HCT116 (cell line): ENCODE data around the gene SF3B1. TPM values are rescaled to one million over a fixed set of nuclear protein-coding genes. Genes with fewer than 3 reads are reported as not detected.
"Not testable (repeated sequence)": the region's sequence is repeated elsewhere in the genome, so short reads cannot be mapped to it uniquely, and the experiment has no call there.

ENCODE experiments used
- ATAC-seq: fragments of 200-7000 bp; cut with Tn5 transposase; 2 replicates; pipeline ENCODE4 v1.9.1; 2020; ENCODE audit warnings: mild to moderate bottlenecking, moderate library complexity
- BruUV-seq: library from RNA; stranded (reverse); fragments of 400-500 nt; replicated peaks from 2 replicates; lab custom pipeline; 2021; lab: Mats Ljungman, UMichigan
- CTCF ChIA-PET: fragments of 300-600 bp; sonication (Branson Sonifier 250); formaldehyde crosslinking; loops from one replicate; lab custom pipeline; 2021; ENCODE audit warnings: antibody characterized with exemption; lab: Charles Lee
- POLR2A ChIA-PET: fragments of 300-600, 350-600 bp; sonication (Branson Sonifier 250); formaldehyde crosslinking; loops from one replicate; lab custom pipeline; 2021; ENCODE audit warnings: antibody characterized with exemption; lab: Charles Lee
- RAD21 ChIA-PET, 2 experiments: fragments of 300-600 bp; sonication (Branson Sonifier 250); formaldehyde crosslinking; loops; one replicate each; lab custom pipeline; 2023; ENCODE audit warnings: low total read pairs in 2 of 2; ENCODE audit not compliant: uncharacterized antibody in 2 of 2, unreplicated experiment in 2 of 2, low non-redundant PET in 1 of 2; lab: Charles Lee
- DNase-seq: peaks from one replicate; pipeline ENCODE4 v3.0.0-alpha.2; 2010; ENCODE audit warnings: low read depth, low spot score
- H2AFZ ChIP-seq: fragments of 200-600 bp; shearing (Covaris generic), sonication (generic); 2 replicates; pipeline ENCODE4 v1.6.1; 2017; ENCODE audit warnings: low read depth, mixed run types, mixed read lengths, antibody characterized with exemption, low read length; ENCODE audit not compliant: poor library complexity, severe bottlenecking
- H3K27ac ChIP-seq: 2 replicates; pipeline ENCODE4 v1.5.1; 2012; ENCODE audit warnings: low read depth, low read length
- H3K27me3 ChIP-seq: fragments of 200-600 bp; sonication (generic); 2 replicates; pipeline ENCODE4 v1.6.1; 2016; ENCODE audit warnings: mixed run types, low read length, mixed read lengths; ENCODE audit not compliant: insufficient read depth
- H3K36me3 ChIP-seq, 2 experiments: fragments of 200-500 bp in 1 of 2; fragments of 200-600 bp in 1 of 2; sonication (Bioruptor generic) in 1 of 2; sonication (generic) in 1 of 2; 2 replicates each; pipeline versions ENCODE4 v1.5.1 to v1.6.1; 2014 to 2016; ENCODE audit warnings: low read length in 2 of 2, inconsistent platforms in 1 of 2, mixed read lengths in 1 of 2, mixed run types in 1 of 2; ENCODE audit not compliant: insufficient read depth in 2 of 2, control insufficient read depth in 1 of 2
- H3K4me1 ChIP-seq, 2 experiments: fragments of 200-600 bp in 1 of 2; sonication (generic) in 1 of 2; 2 replicates each; pipeline versions ENCODE4 v1.5.1 to v1.6.1; 2012 to 2017; ENCODE audit warnings: low read length in 2 of 2, inconsistent platforms in 1 of 2, mild to moderate bottlenecking in 1 of 2, mixed read lengths in 1 of 2, mixed run types in 1 of 2, moderate library complexity in 1 of 2; ENCODE audit not compliant: insufficient read depth in 2 of 2, control insufficient read depth in 1 of 2
- H3K4me2 ChIP-seq: fragments of 200-600 bp; sonication (generic); 2 replicates; pipeline ENCODE4 v1.6.1; 2017; ENCODE audit warnings: mixed run types, low read length, mixed read lengths
- H3K4me3 ChIP-seq, 2 experiments: fragments of 200-600 bp in 1 of 2; sonication (generic) in 1 of 2; replicated peaks in 1 of 2; 2 replicates each; pipeline ENCODE4 v1.5.1; 2011 to 2016; ENCODE audit warnings: low read length in 2 of 2, control low read depth in 1 of 2, low read depth in 1 of 2, mild to moderate bottlenecking in 1 of 2, mixed read lengths in 1 of 2, mixed run types in 1 of 2
- H3K79me2 ChIP-seq: fragments of 200-600 bp; sonication (generic); 2 replicates; pipeline ENCODE4 v1.6.1; 2017; ENCODE audit warnings: mild to moderate bottlenecking, mixed run types, low read length, moderate library complexity, mixed read lengths; ENCODE audit not compliant: insufficient read depth
- H3K9ac ChIP-seq: fragments of 200-600 bp; sonication (generic); 2 replicates; pipeline ENCODE4 v1.6.1; 2016; ENCODE audit warnings: low read length, mixed read lengths
- H3K9me2 ChIP-seq: fragments of 200-600 bp; sonication (generic), shearing (Covaris generic); 2 replicates; pipeline ENCODE4 v1.6.1; 2017; ENCODE audit warnings: mixed run types, mild to moderate bottlenecking, moderate library complexity; ENCODE audit not compliant: insufficient read depth
- H3K9me3 ChIP-seq, 2 experiments: fragments of 200-500 bp in 1 of 2; fragments of 200-600 bp in 1 of 2; sonication (Bioruptor generic) in 1 of 2; sonication (generic) in 1 of 2; 2 replicates each; pipeline ENCODE4 v1.6.1; 2014 to 2017; ENCODE audit warnings: low read length in 2 of 2, mixed read lengths in 2 of 2, inconsistent platforms in 1 of 2, low read depth in 1 of 2, mild to moderate bottlenecking in 1 of 2, mixed run types in 1 of 2, moderate library complexity in 1 of 2; ENCODE audit not compliant: control insufficient read depth in 1 of 2, insufficient read depth in 1 of 2
- H4K20me1 ChIP-seq: fragments of 200-600 bp; sonication (generic), shearing (Covaris generic); 2 replicates; pipeline ENCODE4 v1.6.1; 2017; ENCODE audit warnings: mixed run types, mild to moderate bottlenecking, moderate library complexity; ENCODE audit not compliant: insufficient read depth
- CEBPB ChIP-seq: IDR thresholded peaks from 2 replicates; pipeline ENCODE4 v1.6.1; 2012; ENCODE audit warnings: low read depth
- EZH2phosphoT487 ChIP-seq: fragments of 200-600 bp; IDR thresholded peaks from 2 replicates; pipeline ENCODE4 v1.6.1; 2018; ENCODE audit warnings: antibody characterized with exemption, borderline replicate concordance
- JUND ChIP-seq: IDR thresholded peaks from 2 replicates; pipeline ENCODE4 v1.6.1; 2012
- POLR2A ChIP-seq: IDR thresholded peaks from 2 replicates; pipeline ENCODE4 v1.7.0; 2011; ENCODE audit warnings: borderline replicate concordance; ENCODE audit not compliant: insufficient read depth, insufficient read length; ENCODE audit errors: extremely low read depth
- POLR2AphosphoS5 ChIP-seq: IDR thresholded peaks from 2 replicates; pipeline ENCODE4 v1.6.1; 2011; ENCODE audit warnings: mild to moderate bottlenecking, low read depth, low read length, moderate library complexity
- SP1 ChIP-seq: IDR thresholded peaks from 2 replicates; pipeline ENCODE4 v1.6.1; 2012; ENCODE audit warnings: low read depth
- TCF7L2 ChIP-seq: IDR thresholded peaks from 2 replicates; pipeline ENCODE4 v1.7.0; 2011; ENCODE audit warnings: borderline replicate concordance, inconsistent platforms; ENCODE audit not compliant: insufficient read depth, insufficient read length; ENCODE audit errors: extremely low read depth
- ZFX ChIP-seq: fragments of 450-650 bp; IDR thresholded peaks from 2 replicates; pipeline ENCODE4 v1.6.1; 2017
- intact Hi-C: fragments of 100-400 bp; cut with micrococcal nuclease; formaldehyde crosslinking; loops from 2 replicates; pipeline ENCODE4 v1.10.0; 2022
- total RNA-seq: library from RNA; stranded (reverse); gene quantifications from one replicate; pipeline ENCODE4 v1.2.1, GENCODE V29; 2021; ENCODE audit not compliant: unreplicated experiment
- TF ChIP-seq, protein P1 (sequence below): IDR thresholded peaks from 2 replicates; pipeline ENCODE4 v1.6.1; 2011; ENCODE audit warnings: mild to moderate bottlenecking, low read length, moderate library complexity; ENCODE audit not compliant: insufficient replicate concordance; ENCODE audit errors: extremely low read depth

Gene SF3B1
- total RNA-seq, 1 experiment from 2014 or later: 282 TPM

DNA sequence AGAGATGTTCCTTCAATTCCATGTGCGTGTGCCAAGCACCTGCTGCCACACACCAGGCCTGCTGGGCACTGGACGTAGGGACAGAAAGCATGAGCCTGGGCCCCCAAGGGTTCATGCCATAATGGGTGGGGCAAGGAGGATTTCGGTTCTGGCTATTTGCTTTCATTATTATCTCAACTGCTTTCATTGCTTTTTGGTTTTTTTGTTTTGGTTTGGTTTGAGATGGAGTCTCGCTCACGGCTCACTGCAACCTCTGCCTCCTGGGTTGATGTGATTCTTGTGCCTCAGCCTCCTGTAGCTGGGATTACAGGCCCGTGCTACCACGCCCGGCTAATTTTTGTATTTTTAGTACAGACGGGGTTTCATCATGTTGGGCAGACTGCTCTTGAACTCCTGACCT is 57.2 kb downstream of the SF3B1 start (continued):
- TF ChIP-seq ZFX (no peak), POLR2AphosphoS5 (no peak), TCF7L2 (no peak), EZH2phosphoT487 (no peak), CEBPB (no peak)

DNA sequence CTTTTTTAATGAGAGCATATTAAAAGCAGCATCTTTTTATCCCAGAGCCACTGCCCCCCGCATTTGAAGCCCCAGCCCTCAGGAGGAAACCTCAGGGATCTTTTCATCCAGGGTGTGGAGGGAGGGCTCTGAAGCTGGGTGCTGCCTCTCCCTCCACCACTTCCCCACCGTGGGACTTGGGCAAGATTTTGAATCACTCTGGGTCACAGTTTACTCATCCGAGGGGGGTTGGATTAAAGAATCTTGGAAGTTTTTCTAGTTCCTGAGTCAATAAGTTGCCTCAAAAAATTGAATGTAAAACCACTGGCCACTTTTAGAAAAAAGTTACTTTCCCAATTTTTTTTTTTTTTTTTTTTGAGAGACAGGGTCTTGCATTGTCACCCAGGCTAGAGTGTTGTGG is 62.2 kb downstream of the SF3B1 start:
- H3K4me3 ChIP-seq: no peak overlapping the region
- ChIA-PET CTCF (no interaction called here), POLR2A (no interaction called here), RAD21 (no interaction called here)
- no peak overlapping the region for H2AFZ ChIP-seq
- no peaks in the 10 kb centered on the region for H3K27me3 ChIP-seq
- no peaks in the 10 kb centered on the region for H3K9me2 ChIP-seq
- no peak overlapping the region for H3K4me2 ChIP-seq
- DNase-seq (no peak), ATAC-seq (no peak)
- H3K4me1 ChIP-seq: no peaks in the 10 kb centered on the region
- BruUV-seq: no TSS peak
- no peak for TF ChIP-seq JUND
- TF ChIP-seq POLR2A: no peak
- TF ChIP-seq SP1: no peak
- TF ChIP-seq TCF7L2: no peak
- no peak for TF ChIP-seq ZFX
- TF ChIP-seq EZH2phosphoT487: no peak
- TF ChIP-seq, protein P1, sequence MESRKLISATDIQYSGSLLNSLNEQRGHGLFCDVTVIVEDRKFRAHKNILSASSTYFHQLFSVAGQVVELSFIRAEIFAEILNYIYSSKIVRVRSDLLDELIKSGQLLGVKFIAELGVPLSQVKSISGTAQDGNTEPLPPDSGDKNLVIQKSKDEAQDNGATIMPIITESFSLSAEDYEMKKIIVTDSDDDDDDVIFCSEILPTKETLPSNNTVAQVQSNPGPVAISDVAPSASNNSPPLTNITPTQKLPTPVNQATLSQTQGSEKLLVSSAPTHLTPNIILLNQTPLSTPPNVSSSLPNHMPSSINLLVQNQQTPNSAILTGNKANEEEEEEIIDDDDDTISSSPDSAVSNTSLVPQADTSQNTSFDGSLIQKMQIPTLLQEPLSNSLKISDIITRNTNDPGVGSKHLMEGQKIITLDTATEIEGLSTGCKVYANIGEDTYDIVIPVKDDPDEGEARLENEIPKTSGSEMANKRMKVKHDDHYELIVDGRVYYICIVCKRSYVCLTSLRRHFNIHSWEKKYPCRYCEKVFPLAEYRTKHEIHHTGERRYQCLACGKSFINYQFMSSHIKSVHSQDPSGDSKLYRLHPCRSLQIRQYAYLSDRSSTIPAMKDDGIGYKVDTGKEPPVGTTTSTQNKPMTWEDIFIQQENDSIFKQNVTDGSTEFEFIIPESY: no peak
- H3K9ac ChIP-seq: no peak overlapping the region
- no peaks in the 10 kb centered on the region for H3K36me3 ChIP-seq
- H3K27ac ChIP-seq: no peak overlapping the region
- intact Hi-C loops: loop anchor here (10.0 kb wide), 2 partner anchors 618 to 1238 kb away; no protein-coding TSS in a partner anchor
- H3K79me2 ChIP-seq: no peaks in the 10 kb centered on the region
- no peaks in the 10 kb centered on the region for H3K9me3 ChIP-seq
- no peaks in the 10 kb centered on the region for H4K20me1 ChIP-seq

DNA sequence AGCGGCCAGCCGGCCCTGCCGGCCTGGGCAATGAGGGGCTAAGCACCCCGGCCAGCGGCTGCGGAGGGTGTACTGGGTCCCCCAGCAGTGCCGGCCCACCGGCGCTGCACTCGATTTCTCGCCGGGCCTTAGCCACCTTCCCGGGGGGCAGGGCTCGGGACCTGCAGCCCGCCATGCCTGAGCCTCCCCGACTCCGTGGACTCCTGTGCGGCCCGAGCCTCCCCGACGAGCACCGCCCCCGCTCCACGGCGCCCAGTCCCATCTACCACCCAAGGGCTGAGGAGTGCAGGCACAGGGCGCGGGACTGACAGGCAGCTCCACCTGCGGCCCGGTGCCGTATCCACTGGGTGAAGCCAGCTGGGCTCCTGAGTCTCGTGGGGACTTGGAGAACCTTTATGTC is 64.2 kb downstream of the SF3B1 start:
- H2AFZ ChIP-seq, DNase-seq, H3K27me3 ChIP-seq, H3K4me1 ChIP-seq, H3K9me2 ChIP-seq, POLR2A ChIA-PET, BruUV-seq, H3K27ac ChIP-seq, H3K36me3 ChIP-seq, RAD21 ChIA-PET, H3K79me2 ChIP-seq, H4K20me1 ChIP-seq, H3K4me3 ChIP-seq, CTCF ChIA-PET, H3K9ac ChIP-seq, H3K4me2 ChIP-seq, ATAC-seq, H3K9me3 ChIP-seq: not testable (repeated sequence)
- intact Hi-C loops: loop anchor here (10.0 kb wide), 2 partner anchors 616 to 1236 kb away; no protein-coding TSS in a partner anchor
